A549 (cell line): ENCODE measurements around the gene APOC1. TPM values are rescaled to one million over a fixed set of nuclear protein-coding genes. Genes with fewer than 3 reads are reported as not detected.

ENCODE experiments used
- ATAC-seq, 2 experiments: fragments of 200-7000 bp in 1 of 2; fragments of >200 bp in 1 of 2; cut with Nextera tagmentation in 1 of 2; cut with Tn5 transposase in 1 of 2; 3 replicates each; pipeline versions ENCODE4 v1.8.0 to v1.9.1; 2018 to 2020; ENCODE audit warnings: mild to moderate bottlenecking in 1 of 2, moderate library complexity in 1 of 2
- CTCF ChIA-PET: fragments of 300-600 bp; sonication (Branson Sonifier 250); formaldehyde crosslinking; extraction: SDS; loops from one replicate; lab custom pipeline; 2021; ENCODE audit warnings: antibody characterized with exemption, inconsistent platforms; lab: Yijun Ruan, JAX
- POLR2A ChIA-PET: fragments of 350-600 bp; formaldehyde crosslinking; extraction: SDS; loops from one replicate; lab custom pipeline; 2021; ENCODE audit warnings: antibody characterized with exemption, inconsistent platforms; lab: Yijun Ruan, JAX
- DNase-seq, 2 experiments: peaks; one replicate each; pipeline versions ENCODE4 v3.0.0 to v3.0.0-alpha.2; 2011 to 2016; ENCODE audit warnings: low read depth in 1 of 2, low spot score in 1 of 2
- FAIRE-seq: peaks from 2 replicates; lab custom pipeline; 2011; peaks lifted over from hg19 to GRCh38; lab: Jason Lieb, UNC
- H3K27ac ChIP-seq, 2 experiments: fragments of >200 bp; sonication (Bioruptor Twin); formaldehyde crosslinking; 3 replicates each; pipeline ENCODE4 v1.5.1; 2016 to 2017
- H3K4me1 ChIP-seq: fragments of >200 bp; sonication (Bioruptor Twin); formaldehyde crosslinking; 3 replicates; pipeline ENCODE4 v1.6.1; 2016
- H3K4me2 ChIP-seq: fragments of >200 bp; sonication (Bioruptor Twin); formaldehyde crosslinking; 3 replicates; pipeline ENCODE4 v1.6.1; 2016
- H3K4me3 ChIP-seq: fragments of >200 bp; sonication (Bioruptor Twin); formaldehyde crosslinking; 3 replicates; pipeline ENCODE4 v1.5.1; 2016
- H3K9me3 ChIP-seq: fragments of >200 bp; sonication (Bioruptor Twin); formaldehyde crosslinking; 3 replicates; pipeline ENCODE4 v1.6.1; 2016
- BHLHE40 ChIP-seq: IDR thresholded peaks from 2 replicates; pipeline ENCODE4 v1.6.1; 2012; ENCODE audit warnings: low read depth, low read length, inconsistent platforms
- CBX2 ChIP-seq: fragments of 200-600 bp; sonication (generic); IDR thresholded peaks from 2 replicates; pipeline ENCODE4 v1.6.1; 2016; ENCODE audit warnings: low read depth, mild to moderate bottlenecking, borderline replicate concordance
- CHD2 ChIP-seq: fragments of 150-350 bp; IDR thresholded peaks from 2 replicates; pipeline ENCODE4 v1.6.1; 2014; ENCODE audit warnings: low read length; ENCODE audit not compliant: partially characterized antibody
- FOSL2 ChIP-seq, 2 experiments: fragments of 450-650 bp in 1 of 2; fragments of >200 bp in 1 of 2; sonication (Bioruptor Twin) in 1 of 2; formaldehyde crosslinking; IDR thresholded peaks; 2 replicates each; pipeline versions ENCODE4 v1.5.0 to v1.6.1; 2016 to 2020; ENCODE audit warnings: mild to moderate bottlenecking in 1 of 2, moderate library complexity in 1 of 2
- FOXS1 ChIP-seq: fragments of 250-450 bp; sonication (Bioruptor Pico); IDR thresholded peaks from 2 replicates; pipeline ENCODE4 v1.5.0; 2020; ENCODE audit warnings: mild to moderate bottlenecking, moderate library complexity
- GATA3 ChIP-seq: IDR thresholded peaks from 2 replicates; pipeline ENCODE4 v1.6.1; 2012; ENCODE audit warnings: borderline replicate concordance
- HOXB13 ChIP-seq: fragments of 250-450 bp; sonication (Bioruptor Pico); IDR thresholded peaks from 2 replicates; pipeline ENCODE4 v1.5.0; 2020; ENCODE audit warnings: low read depth, mild to moderate bottlenecking, moderate library complexity
- JUN ChIP-seq, 2 experiments: fragments of >200 bp; sonication (Bioruptor Twin); formaldehyde crosslinking; IDR thresholded peaks; 2 replicates in 1 of 2; 3 replicates in 1 of 2; pipeline ENCODE4 v1.6.1; 2016 to 2017
- KDM1A ChIP-seq: fragments of 200-600 bp; sonication (generic); IDR thresholded peaks from 2 replicates; pipeline ENCODE4 v1.6.1; 2016; ENCODE audit warnings: low read depth, mild to moderate bottlenecking
- MAFK ChIP-seq: fragments of 450-650 bp; IDR thresholded peaks from 2 replicates; pipeline ENCODE4 v1.6.1; 2014; ENCODE audit not compliant: partially characterized antibody
- NFE2L2 ChIP-seq: fragments of 150-350 bp; conservative IDR thresholded peaks from 2 replicates; pipeline ENCODE4 v1.6.1; 2014; ENCODE audit warnings: low read length
- PHF8 ChIP-seq: fragments of 200-600 bp; sonication (generic); IDR thresholded peaks from 2 replicates; pipeline ENCODE4 v1.6.1; 2016; ENCODE audit warnings: low read depth, mild to moderate bottlenecking, antibody characterized with exemption, moderate library complexity, borderline replicate concordance
- POLR2A ChIP-seq: IDR thresholded peaks from 2 replicates; pipeline ENCODE4 v1.6.1; 2012; ENCODE audit warnings: mild to moderate bottlenecking, low read length
- POLR2AphosphoS2 ChIP-seq: conservative IDR thresholded peaks from 2 replicates; pipeline ENCODE4 v1.6.1; 2012; ENCODE audit warnings: low read length, improper control_type of control experiment, inconsistent platforms
- RARB ChIP-seq: fragments of 250-450 bp; sonication (Bioruptor Pico); IDR thresholded peaks from 2 replicates; pipeline ENCODE4 v1.8.0; 2021; ENCODE audit warnings: mild to moderate bottlenecking, moderate library complexity
- RCOR1 ChIP-seq: fragments of 150-350 bp; IDR thresholded peaks from 2 replicates; pipeline ENCODE4 v1.6.1; 2014; ENCODE audit warnings: antibody characterized with exemption, low read length, low read depth
- RFX5 ChIP-seq: fragments of 450-650 bp; IDR thresholded peaks from 2 replicates; pipeline ENCODE4 v1.7.1; 2014; ENCODE audit warnings: antibody characterized with exemption, mild to moderate bottlenecking, moderate library complexity
- SREBF2 ChIP-seq: fragments of 450-650 bp; IDR thresholded peaks from 2 replicates; pipeline ENCODE4 v1.6.1; 2014; ENCODE audit warnings: mild to moderate bottlenecking, moderate library complexity
- ZC3H11A ChIP-seq: fragments of 450-650 bp; IDR thresholded peaks from 2 replicates; pipeline ENCODE4 v1.6.1; 2014; ENCODE audit warnings: antibody characterized with exemption, mild to moderate bottlenecking
- ZNF302 ChIP-seq: fragments of 250-450 bp; sonication (Bioruptor Pico); IDR thresholded peaks from 2 replicates; pipeline ENCODE4 v1.9.0; 2021; ENCODE audit warnings: inconsistent platforms, mild to moderate bottlenecking, moderate library complexity
- ZSCAN20 ChIP-seq: fragments of 250-450 bp; sonication (Bioruptor Pico); IDR thresholded peaks from 2 replicates; pipeline ENCODE4 v1.8.0; 2022; ENCODE audit warnings: mild to moderate bottlenecking, moderate library complexity
- WGBS: methylation state at CpG from one replicate; pipeline ENCODE4 v1.1.6; 2017; ENCODE audit errors: missing lambda C conversion rate; 5-methylcytosine and 5-hydroxymethylcytosine counted together
- polyA plus RNA-seq, 4 experiments: library from polyadenylated mRNA; depleted of rRNA in 3 of 4; stranded (reverse); fragments of >200 nt; fragmentation: RNase III in 1 of 4; extraction: RNeasy Plus Mini Kit Qiagen cat#74134 plus additional on column Dnase treatment in 1 of 4; gene quantifications; 2 replicates in 3 of 4; 3 replicates in 1 of 4; pipeline ENCODE4 v1.2.3, GENCODE V29; 2011 to 2017
- TF ChIP-seq, protein P1 (sequence below): fragments of 200-600 bp; sonication (generic); IDR thresholded peaks from 2 replicates; pipeline ENCODE4 v1.6.1; 2016; ENCODE audit warnings: antibody characterized with exemption, mild to moderate bottlenecking, moderate library complexity
- TF ChIP-seq, protein P2 (sequence below): IDR thresholded peaks from 2 replicates; pipeline ENCODE4 v1.6.1; 2012; ENCODE audit warnings: low read depth, borderline replicate concordance
- TF ChIP-seq, protein P3 (sequence below): fragments of >200 bp; sonication (Bioruptor Twin); formaldehyde crosslinking; IDR thresholded peaks from 2 replicates; pipeline ENCODE4 v1.6.1; 2016

APOC1 gene
- polyA plus RNA-seq, 2 of the 4 experiments (the other 2 are of a cell fraction): 88.7 to 196 TPM

DNA sequence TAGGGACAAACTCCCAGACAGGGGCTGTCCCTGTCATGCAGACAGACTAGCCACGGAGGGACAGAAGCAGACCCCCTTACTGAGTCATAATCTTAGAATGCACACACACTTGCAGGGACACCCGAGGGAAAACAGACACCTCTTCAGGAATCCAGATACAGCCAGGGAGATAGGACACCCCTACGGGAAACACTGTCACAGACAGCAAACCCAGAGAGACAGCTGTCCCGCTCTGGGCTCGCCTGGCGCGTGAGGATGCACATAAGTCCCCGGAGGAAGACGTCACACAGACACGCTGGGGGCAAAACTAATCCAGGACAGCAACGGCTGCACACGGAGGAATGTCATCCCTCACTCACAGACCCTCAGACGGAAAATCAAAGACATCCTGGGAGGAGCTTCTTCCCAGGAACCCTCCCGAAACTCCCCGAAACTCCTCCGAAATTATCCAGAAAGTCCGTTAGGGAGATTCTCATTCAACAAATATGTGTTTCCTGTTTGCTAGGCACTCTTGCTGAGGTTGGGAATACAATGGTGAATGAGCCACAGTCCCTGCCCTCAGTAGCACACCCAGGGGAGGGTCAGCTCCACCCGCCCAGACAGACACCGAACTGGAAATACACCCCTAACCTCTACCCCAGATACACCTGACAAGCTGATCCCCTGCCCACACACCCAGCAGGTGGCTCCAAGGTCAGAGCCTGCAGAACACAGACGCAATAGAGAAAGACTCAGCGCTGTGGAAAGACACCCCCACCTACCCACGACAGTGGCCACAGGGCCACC, 38.5 kb upstream of the APOC1 start:
- Histone ChIP-seq H3K27ac (no peak overlapping the region), H3K9me3 (no peaks in the 10 kb centered on the region), H3K4me1 (no peaks in the 10 kb centered on the region), H3K4me2 (no peak overlapping the region), H3K4me3 (no peak overlapping the region)
- POLR2A ChIA-PET: no interaction called here
- no peak for FAIRE-seq
- no peak for ATAC-seq
- WGBS: 74% methylated on average over 22 of the region's 22 CpGs
- CTCF ChIA-PET: interaction anchor here (0.6 to 2.1 kb wide), 9 partner anchors 9 to 289 kb away, joined by 3 to 7 read pairs (median 4); partner anchors contain the start of gene APOE
- DNase-seq: no peak
- TF ChIP-seq FOXS1 (no peak), BHLHE40 (no peak), NFE2L2 (no peak), RARB (CRISPR knock-in tag) (no peak), POLR2AphosphoS2 (no peak), GATA3 (no peak), ZSCAN20 (CRISPR knock-in tag) (no peak), ZNF302 (CRISPR knock-in tag) (no peak), ZC3H11A (no peak)

DNA sequence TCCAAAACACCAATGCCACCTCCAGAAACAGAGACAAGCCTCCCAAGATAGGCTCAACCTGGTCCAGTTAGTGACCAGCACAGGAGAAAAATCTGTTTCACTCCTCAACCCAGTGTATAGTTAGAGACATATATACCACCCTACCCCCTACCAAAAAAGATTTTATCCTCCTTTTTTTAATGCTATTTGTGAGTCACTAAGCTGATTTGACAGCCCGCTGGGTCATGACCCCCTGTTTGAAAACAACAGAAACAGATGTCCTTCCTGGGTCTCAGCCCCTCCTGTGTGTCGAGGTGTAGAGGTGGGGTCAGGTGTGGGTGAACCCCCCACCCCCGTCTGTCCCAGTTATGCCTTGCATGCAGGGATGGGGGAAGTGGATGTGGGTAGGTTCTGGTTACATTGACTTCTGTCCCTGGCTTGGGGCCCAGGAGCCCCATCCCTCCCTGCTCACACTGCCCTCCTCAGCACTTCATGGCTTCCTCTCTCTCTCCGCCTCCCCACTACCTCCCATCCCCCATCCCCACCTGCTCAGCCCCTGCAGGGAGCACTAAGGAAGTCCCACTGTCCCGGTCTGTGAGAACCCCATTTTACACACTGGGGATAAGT, 37.4 kb upstream of the APOC1 start:
- CTCF ChIA-PET: interaction anchor here (1.2 to 2.1 kb wide), 4 partner anchors 14 to 93 kb away, joined by 3 to 7 read pairs (median 4); partner anchors contain the start of gene APOE
- POLR2A ChIA-PET: no interaction called here
- WGBS: 72% methylated on average over 5 of the region's 5 CpGs
- Histone ChIP-seq H3K4me3 (no peak overlapping the region), H3K9me3 (no peaks in the 10 kb centered on the region), H3K27ac (no peak overlapping the region), H3K4me1 (no peaks in the 10 kb centered on the region), H3K4me2 (no peak overlapping the region)
- FAIRE-seq (no peak), ATAC-seq (peak; percentile 8 to 14; a peak in 2 of 6 replicates), DNase-seq (no peak)
- TF ChIP-seq POLR2A (no peak), HOXB13 (CRISPR knock-in tag) (no peak), FOSL2 (IDR thresholded peaks at IDR 0.05) (no peak), FOSL2 (CRISPR knock-in tag; IDR thresholded peaks at IDR 0.05) (no peak), CHD2 (no peak), SREBF2 (no peak), RFX5 (no peak), RCOR1 (no peak), JUN (IDR thresholded peaks at IDR 0.05) (no peak), PHF8 (no peak), CBX2 (no peak), MAFK (no peak), KDM1A (no peak)
- TF ChIP-seq, protein P1, sequence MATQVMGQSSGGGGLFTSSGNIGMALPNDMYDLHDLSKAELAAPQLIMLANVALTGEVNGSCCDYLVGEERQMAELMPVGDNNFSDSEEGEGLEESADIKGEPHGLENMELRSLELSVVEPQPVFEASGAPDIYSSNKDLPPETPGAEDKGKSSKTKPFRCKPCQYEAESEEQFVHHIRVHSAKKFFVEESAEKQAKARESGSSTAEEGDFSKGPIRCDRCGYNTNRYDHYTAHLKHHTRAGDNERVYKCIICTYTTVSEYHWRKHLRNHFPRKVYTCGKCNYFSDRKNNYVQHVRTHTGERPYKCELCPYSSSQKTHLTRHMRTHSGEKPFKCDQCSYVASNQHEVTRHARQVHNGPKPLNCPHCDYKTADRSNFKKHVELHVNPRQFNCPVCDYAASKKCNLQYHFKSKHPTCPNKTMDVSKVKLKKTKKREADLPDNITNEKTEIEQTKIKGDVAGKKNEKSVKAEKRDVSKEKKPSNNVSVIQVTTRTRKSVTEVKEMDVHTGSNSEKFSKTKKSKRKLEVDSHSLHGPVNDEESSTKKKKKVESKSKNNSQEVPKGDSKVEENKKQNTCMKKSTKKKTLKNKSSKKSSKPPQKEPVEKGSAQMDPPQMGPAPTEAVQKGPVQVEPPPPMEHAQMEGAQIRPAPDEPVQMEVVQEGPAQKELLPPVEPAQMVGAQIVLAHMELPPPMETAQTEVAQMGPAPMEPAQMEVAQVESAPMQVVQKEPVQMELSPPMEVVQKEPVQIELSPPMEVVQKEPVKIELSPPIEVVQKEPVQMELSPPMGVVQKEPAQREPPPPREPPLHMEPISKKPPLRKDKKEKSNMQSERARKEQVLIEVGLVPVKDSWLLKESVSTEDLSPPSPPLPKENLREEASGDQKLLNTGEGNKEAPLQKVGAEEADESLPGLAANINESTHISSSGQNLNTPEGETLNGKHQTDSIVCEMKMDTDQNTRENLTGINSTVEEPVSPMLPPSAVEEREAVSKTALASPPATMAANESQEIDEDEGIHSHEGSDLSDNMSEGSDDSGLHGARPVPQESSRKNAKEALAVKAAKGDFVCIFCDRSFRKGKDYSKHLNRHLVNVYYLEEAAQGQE: no peak
- TF ChIP-seq, protein P2, sequence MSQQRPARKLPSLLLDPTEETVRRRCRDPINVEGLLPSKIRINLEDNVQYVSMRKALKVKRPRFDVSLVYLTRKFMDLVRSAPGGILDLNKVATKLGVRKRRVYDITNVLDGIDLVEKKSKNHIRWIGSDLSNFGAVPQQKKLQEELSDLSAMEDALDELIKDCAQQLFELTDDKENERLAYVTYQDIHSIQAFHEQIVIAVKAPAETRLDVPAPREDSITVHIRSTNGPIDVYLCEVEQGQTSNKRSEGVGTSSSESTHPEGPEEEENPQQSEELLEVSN: no peak
- TF ChIP-seq, protein P3, sequence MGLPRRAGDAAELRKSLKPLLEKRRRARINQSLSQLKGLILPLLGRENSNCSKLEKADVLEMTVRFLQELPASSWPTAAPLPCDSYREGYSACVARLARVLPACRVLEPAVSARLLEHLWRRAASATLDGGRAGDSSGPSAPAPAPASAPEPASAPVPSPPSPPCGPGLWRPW: no peak
